Kasumi-1 (cell line): ENCODE data around the gene TLE5.
"Not testable (repeated sequence)": the region's sequence is repeated elsewhere in the genome, so short reads cannot be mapped to it uniquely, and the experiment has no call there.

Source experiments
- DNase-seq, 2 experiments: peaks; one replicate each; lab custom pipeline; 2025; lab: John Stamatoyannopoulos, UW

The TLE5 gene

GRCh38 chr19:3025549-3025886 is 36.8 kb downstream of the TLE5 start:
- no peak for DNase-seq

- DNase-seq = no peak
Observed at GRCh38 chr19:3024870-3025548, 37.3 kb downstream of the TLE5 start.

GRCh38 chr19:3024509-3024869 is 37.8 kb downstream of the TLE5 start:
- no peak for DNase-seq

- DNase-seq = no peak
Observed at GRCh38 chr19:3020321-3020960, 41.9 kb downstream of the TLE5 start.

GRCh38 chr19:3019211-3019854 is 43.0 kb downstream of the TLE5 start:
- DNase-seq = no peak

- DNase-seq = no peak
Observed at GRCh38 chr19:3017923-3018322, 44.4 kb downstream of the TLE5 start.

GRCh38 chr19:3015126-3016057 is 46.9 kb downstream of the TLE5 start:
- no peak for DNase-seq

GRCh38 chr19:3014135-3014534 is 48.2 kb downstream of the TLE5 start:
- no peak for DNase-seq

GRCh38 chr19:3013263-3013725 is 49.0 kb downstream of the TLE5 start:
- DNase-seq = no peak

- DNase-seq = no peak
Observed at GRCh38 chr19:3012621-3013262, 49.6 kb downstream of the TLE5 start.

- not testable (repeated sequence) for DNase-seq
Observed at GRCh38 chr19:3012059-3012458, 50.2 kb downstream of the TLE5 start.

- DNase-seq = no peak
Observed at GRCh38 chr19:3010871-3011270, 51.4 kb downstream of the TLE5 start.

- DNase-seq = no peak
Observed at GRCh38 chr19:3008994-3009393, 53.3 kb downstream of the TLE5 start.

GRCh38 chr19:3007975-3008374 is 54.3 kb downstream of the TLE5 start:
- DNase-seq = no peak

- DNase-seq = no peak
Observed at GRCh38 chr19:3006075-3006767, 56.1 kb downstream of the TLE5 start.

- no peak for DNase-seq
Observed at GRCh38 chr19:3005345-3005744, 57.0 kb downstream of the TLE5 start.

GRCh38 chr19:3004522-3004921 is 57.8 kb downstream of the TLE5 start:
- DNase-seq = no peak

GRCh38 chr19:3003046-3003445 is 59.2 kb downstream of the TLE5 start:
- DNase-seq = no peak
